Cardiac fibroblast (primary cell): ENCODE measurements around the gene GPR32.
"Not testable (repeated sequence)": the region's sequence is repeated elsewhere in the genome, so short reads cannot be mapped to it uniquely, and the experiment has no call there.

Source experiments
- DNase-seq, 2 donors: peaks; one replicate each; pipeline versions ENCODE4 v3.0.0 to v3.0.0-alpha.2; 2010; ENCODE audit warnings: low read depth in 2 of 2
- H3K4me3 ChIP-seq, 2 donors: replicated peaks in 1 of 2; 1 replicate in 1 of 2; 2 replicates in 1 of 2; pipeline ENCODE4 v1.5.1; 2011; ENCODE audit warnings: low read depth in 2 of 2, low read length in 2 of 2, mild to moderate bottlenecking in 2 of 2, moderate library complexity in 1 of 2
- TF ChIP-seq, protein P1 (sequence below): IDR thresholded peaks from one replicate; pipeline ENCODE4 v1.5.1; 2011; ENCODE audit warnings: low read depth, mild to moderate bottlenecking, low read length, inconsistent platforms

GPR32 gene

DNA sequence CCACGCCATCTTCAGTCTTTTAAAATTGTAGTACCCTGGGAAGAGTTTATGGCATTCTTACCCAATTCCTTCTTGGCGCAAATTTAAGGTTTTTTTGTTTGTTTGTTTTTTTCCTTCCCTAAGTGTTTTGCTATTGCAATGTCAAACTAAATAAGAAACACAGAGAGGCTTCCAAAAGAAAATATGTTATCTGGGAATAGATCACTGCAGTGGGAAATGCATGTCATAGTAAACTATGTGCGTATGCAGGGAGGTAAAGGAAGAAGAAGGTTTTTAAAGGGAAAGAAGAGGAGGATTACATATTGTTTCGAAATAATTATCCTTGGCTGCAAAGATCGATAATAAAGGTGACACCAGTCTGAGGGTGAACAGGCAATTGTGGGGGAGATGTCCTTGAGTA is 33.9 kb upstream of the GPR32 start:
- H3K4me3 ChIP-seq, result no peak overlapping the region
- TF ChIP-seq, protein P1, sequence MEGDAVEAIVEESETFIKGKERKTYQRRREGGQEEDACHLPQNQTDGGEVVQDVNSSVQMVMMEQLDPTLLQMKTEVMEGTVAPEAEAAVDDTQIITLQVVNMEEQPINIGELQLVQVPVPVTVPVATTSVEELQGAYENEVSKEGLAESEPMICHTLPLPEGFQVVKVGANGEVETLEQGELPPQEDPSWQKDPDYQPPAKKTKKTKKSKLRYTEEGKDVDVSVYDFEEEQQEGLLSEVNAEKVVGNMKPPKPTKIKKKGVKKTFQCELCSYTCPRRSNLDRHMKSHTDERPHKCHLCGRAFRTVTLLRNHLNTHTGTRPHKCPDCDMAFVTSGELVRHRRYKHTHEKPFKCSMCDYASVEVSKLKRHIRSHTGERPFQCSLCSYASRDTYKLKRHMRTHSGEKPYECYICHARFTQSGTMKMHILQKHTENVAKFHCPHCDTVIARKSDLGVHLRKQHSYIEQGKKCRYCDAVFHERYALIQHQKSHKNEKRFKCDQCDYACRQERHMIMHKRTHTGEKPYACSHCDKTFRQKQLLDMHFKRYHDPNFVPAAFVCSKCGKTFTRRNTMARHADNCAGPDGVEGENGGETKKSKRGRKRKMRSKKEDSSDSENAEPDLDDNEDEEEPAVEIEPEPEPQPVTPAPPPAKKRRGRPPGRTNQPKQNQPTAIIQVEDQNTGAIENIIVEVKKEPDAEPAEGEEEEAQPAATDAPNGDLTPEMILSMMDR, result no peak
- no peak for DNase-seq

DNA sequence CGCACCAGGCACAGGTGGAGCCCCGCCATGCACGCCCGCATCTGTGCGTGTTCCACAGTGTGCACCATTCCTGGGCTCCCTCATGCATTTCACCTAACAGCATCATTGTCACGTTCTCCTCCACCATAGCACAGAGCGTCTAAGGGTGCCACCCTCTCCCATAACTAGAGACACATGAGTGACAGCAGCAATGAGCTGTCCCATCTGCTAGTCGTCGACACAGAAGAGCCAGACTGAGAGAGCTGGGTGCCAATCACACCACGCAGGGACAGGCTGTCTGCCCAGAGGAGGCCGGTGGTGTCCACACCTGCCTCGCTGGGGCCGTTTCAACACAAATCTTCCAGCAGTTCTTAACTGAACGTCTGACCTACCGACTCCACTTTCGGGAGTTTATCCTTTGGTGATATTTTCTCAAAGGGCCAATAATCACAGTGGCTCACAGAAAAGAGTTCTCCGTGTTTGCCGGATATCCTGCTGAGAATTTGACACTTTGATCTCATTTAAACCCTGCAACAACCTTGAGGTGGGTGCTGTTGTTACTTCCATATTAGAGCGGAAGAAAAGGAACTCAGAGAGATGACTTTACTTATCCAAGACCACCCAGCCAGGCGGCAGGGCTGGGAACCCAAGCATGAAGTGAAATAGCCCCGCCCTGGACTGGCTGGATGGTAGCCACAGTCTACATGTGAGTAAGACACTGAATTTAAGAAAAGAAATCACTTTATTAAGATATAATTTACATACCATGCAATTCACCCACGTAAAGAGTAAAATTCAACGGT is 30.9 kb upstream of the GPR32 start:
- DNase-seq, result no peak
- no peak overlapping the region for H3K4me3 ChIP-seq
- TF ChIP-seq, protein P1, result no peak

DNA sequence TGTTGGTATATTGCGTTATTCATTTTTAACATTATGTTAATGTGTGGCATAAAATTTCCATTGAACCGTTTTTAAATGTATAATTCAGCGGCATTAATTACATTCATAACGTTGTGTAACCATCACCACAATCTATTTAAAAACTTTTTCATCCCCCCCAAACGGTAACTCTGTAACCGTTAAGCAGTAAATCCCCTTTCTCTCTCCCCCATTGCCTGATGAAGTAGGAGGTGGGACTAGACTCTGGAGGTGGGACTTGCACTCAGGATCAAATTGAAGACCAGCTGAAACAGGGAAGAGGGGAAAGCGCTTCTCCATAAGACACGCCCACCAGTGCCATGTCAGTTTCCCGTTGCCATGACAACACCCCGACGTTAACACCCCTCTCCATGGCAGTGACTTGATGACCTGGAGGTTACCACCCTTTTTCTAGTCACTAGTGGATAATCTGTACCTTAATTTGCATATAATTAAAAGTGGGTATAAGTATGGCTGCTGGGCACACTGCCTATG is 30.3 kb upstream of the GPR32 start:
- no peak overlapping the region for H3K4me3 ChIP-seq
- no peak for DNase-seq
- TF ChIP-seq, protein P1, result no peak

DNA sequence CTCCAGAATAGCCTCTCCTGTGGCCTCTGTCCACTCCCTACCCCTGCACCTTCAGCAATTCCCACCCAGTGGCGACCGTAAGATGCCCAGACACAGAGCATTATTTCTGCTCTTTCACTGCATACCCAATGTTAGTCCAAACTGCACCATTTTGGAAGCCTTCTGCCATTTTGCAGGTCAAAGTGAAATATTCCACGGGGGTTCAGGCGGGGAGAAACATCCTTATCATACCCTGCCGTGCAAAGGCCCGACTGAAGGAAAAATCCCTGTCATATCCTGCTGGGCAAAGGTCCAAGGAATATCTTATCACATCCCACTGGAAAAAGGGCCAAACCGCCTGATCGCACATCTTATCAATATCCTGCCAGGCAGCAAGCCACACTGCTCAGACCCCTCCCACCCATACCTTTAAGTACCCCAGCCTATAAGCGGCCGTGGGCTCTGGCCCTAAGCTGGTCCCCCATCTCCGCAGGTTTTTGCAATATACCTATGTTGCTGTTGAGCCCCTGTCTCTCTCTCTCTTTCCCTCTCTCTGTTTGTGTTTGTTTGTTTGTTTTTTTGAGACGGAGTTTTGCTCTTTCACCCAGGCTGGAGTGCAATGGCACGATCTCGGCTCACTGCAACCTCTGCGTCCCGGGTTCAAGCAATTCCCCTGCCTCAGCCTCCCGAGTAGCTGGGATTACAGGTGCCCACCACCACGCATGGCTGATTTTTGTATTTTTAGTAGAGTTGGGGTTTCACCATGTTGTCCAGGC is 28.9 kb upstream of the GPR32 start:
- DNase-seq, result no peak
- H3K4me3 ChIP-seq, result no peak overlapping the region
- TF ChIP-seq, protein P1, result no peak

DNA sequence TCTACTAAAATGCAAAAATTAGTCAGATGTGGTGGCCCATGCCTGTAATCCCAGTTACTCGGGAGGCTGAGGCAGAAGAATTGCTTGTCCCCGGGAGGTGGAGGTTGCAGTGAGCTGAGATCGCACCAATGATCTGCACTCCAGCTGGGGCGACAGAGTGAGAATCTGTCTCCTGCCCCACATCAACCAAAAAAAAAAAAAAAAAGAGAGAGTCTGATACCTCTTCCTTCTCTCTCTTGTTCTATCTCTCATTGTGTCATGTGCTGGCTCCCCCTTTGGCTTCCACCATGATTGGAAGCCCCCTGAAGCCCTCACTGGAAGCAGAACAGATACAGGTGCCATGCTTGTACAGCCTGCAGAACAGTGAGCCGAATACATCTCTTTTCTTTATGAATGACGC is 26.7 kb upstream of the GPR32 start:
- H3K4me3 ChIP-seq, result no peak overlapping the region
- TF ChIP-seq, protein P1, result no peak
- DNase-seq, result no peak

DNA sequence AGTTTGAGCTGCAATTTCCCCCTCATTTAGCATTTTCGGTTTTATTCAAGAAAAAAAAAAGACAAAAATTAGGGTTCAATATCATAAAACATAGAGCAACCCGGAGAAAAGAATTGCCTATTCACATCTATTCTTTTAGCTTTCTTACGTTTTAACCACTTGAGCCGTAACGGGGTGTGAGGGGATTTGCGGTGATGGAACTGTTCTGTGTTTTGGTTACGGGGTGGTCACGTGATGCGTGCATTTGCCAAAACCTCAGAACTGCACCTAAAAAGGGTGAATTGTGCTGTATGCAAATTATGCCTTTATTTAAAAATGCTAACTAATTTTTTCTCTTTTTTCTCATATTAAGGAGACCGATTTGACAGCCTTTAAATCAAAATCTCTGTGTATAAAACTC is 25.0 kb upstream of the GPR32 start:
- DNase-seq, result no peak
- no peak overlapping the region for H3K4me3 ChIP-seq
- TF ChIP-seq, protein P1, result no peak

DNA sequence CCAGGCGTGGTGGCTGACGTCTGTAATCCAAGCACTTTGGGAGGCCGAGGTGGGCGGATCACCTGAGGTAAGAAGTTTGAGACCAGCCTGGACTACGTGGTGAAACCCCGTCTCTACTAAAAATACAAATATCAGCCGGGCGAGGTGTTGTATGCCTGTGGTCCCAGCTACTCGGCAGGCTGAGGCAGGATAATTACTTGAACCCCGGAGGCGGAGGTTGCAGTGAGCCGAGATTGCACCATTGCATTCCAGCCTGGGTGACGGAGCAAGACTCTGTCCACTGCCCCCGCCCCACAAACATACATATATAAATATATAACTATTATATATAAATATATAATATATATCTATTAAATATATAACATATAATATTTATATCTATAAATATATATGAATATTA is 23.1 kb upstream of the GPR32 start:
- H3K4me3 ChIP-seq, DNase-seq: not testable (repeated sequence)
